NCI-H1092 treated with DMSO at 0.1 percent for 48 hours (cell line): ENCODE results near the gene CAMSAP2.

ENCODE experiments used
- DNase-seq: peaks from one replicate; lab custom pipeline; 2025; lab: John Stamatoyannopoulos, UW

CAMSAP2 gene

DNA sequence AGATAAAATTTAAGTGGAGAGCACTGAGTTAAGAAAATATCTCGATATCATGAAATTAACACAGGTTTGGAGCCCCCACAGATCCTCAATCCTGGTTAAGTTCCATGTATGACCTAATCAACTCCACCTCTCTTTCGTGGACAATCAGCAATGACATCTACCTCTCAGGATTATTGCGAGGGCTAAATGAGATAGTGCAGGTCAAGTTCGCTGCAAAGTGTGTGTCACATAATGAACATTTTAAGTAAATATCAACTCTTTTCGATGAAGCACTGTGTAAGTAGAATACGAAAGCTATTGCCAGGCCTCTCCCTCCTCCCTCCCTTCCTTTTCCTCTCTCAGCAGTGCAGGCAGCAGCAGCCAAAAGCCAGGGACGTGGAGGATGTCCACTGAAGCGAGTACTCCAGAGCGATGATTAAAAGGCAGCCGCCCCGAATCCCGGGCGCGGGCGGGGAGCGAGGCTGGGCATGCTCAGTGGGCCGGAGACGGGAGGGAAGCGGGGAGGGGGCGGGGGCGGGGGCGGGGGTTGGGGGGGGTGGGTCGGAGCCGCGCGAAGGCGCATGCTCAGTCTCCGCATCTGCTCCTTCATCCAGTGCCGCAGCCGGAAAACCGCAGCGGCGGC lies at the start of gene CAMSAP2:
TSS of gene CAMSAP2 (plus strand) at position 567 of the 622 bp plus-strand sequence. CDS start 935 bp downstream, outside the sequence.
- DNase-seq, result peak; percentile 96

DNA sequence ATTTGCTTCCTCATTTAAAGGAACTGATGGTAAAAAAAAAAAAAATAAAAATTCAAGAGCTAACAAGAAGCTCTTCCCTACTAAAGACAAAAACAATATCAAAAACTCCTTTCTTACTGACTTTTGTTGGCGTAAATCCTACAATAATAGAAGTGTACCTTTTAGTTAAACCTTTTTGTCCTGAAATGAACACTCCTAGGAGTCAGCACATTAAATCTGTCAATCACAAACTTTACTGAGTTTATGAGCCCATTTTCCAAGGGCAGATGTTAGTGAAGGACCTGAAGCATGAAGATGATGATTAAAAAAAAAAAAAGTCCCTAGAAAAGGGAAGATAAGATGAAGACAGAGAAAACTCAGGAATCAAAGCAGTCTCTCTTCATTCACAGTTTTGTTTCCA lies 46.4 kb upstream of the CAMSAP2 start:
- no peak for DNase-seq

DNA sequence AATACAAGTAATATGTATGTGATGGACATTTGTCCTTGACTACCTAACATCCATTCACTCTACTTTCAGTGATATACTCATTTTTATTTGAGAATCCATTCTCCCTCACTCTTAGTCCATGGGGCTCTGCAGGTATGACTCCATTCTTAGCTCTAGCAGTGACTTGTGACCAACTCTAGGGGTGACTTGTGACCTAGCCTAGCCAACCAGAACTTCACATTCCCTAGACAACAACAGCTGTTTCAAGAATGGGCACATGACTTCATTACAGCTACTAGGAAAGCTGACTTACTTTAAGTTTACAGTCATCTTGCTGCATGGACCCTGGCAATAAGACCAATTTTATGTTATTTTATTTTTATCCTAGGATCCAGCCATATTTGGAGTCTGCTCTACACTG lies 45.4 kb upstream of the CAMSAP2 start:
- DNase-seq, result no peak

DNA sequence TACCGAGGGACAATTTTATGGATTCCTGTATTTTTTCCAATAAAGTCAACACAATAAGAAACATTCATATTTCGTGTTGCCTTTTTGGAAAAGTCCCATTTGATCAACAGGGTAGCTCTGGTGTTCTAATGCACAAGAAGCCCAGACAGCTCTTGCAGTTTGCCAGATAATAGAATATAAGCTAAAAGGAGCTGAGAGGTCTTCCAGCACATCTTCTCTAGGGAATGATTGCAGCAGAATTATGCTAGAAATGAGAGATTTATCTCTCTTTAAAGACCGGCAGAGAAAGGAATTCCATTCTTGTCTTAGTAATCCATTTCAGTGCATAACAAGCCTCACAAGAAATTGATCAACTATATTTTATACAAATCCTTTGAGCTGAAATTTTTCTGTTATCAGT lies 44.0 kb upstream of the CAMSAP2 start:
- no peak for DNase-seq

DNA sequence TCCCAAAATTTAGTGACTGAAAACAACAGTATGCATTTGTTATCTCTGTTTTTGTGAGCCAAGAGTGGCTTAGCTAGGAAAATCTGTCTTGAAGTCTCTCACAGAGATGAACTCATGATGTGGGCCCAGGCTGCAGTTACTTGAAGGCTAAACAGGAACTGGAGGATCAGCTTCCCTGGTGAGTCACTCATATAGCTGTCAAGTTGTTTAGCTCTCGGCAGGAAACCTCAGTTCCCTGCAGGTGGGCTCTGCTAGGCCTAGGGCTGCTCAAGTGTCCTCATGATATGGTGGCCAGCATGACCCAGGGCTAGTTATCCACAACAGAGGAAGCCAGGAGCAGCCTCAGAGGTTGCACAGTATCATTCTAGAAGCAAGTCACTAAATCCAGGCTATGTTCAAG lies 38.8 kb upstream of the CAMSAP2 start:
- no peak for DNase-seq

GRCh38 chr1:200704986-200705500 lies 33.6 kb upstream of the CAMSAP2 start:
- DNase-seq, result no peak

GRCh38 chr1:200706111-200706814 lies 32.4 kb upstream of the CAMSAP2 start:
- DNase-seq, result no peak

DNA sequence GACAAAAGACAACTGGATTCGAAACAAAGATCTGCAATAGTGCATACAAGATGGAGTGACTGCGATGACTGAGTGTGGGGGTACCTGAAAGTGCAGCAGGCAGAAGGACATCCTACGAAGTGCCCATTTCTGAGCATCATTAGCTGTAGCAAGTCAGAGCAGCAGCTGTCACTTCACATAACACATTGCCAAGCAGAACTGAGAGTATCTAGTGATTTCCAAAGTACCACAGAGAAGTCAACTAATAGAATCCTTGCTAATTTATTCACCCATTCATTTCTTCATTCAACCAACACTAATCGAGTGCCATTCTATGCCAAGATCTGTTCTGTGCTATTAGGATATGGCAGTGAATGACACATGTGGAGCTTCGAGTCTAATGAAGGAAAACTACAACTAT lies 31.6 kb upstream of the CAMSAP2 start:
- no peak for DNase-seq

DNA sequence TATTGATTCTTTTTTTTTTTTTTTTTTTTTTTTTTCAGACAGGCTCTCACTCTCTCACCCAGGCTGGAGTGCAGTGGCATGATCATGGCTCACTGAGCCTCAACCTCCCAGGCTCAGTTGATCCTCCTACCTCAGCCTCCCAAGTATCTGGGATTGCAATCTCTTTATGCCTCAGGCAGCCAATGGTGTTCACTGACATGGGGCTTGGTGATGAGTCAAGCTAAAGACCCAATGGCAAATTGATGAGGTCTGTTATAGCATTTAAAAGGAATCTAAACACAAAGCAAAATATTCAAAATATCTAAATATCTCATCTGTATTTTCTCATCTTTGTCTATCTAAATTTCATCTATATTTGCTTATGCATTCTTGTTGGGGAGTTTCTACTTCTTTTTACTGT lies 30.5 kb upstream of the CAMSAP2 start:
- no peak for DNase-seq

- DNase-seq, result no peak
Measured at GRCh38 chr1:200708769-200709168, 29.9 kb upstream of the CAMSAP2 start.

- no peak for DNase-seq
Measured at GRCh38 chr1:200710166-200710565, 28.5 kb upstream of the CAMSAP2 start.

DNA sequence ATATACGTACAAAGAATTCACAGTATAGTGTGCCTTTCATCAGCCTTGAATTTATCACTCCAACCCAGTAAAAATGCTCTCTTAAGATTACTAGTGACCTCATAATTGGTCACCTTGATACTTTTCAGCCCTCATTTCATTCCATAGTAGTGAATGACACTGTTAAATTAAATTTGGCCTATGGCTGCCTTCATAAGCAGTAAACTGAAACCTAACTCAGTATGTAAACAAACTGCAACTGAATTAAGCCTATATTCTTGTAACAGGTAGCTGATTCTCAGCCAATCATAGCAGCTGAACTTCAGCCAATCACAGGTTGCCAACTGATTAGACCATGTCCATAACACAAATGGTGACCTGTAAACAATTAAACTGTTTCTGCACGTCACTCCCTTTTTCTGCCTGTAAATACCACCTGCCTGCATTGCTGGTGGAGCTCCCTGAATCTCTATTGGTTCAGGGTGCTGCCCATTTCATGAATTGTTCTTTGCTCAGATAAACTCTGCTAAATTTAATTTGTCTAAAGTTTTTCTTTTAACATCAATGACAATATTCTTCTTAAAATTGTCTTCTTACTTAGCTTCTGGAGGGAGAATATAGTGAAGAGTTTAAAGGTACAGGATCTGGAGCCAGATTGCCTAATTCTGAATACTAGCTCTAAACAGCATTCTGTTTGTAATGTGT lies 24.0 kb upstream of the CAMSAP2 start:
- DNase-seq, result no peak

GRCh38 chr1:200720199-200720598 lies 18.5 kb upstream of the CAMSAP2 start:
- DNase-seq, result no peak

GRCh38 chr1:200724064-200724463 lies 14.6 kb upstream of the CAMSAP2 start:
- no peak for DNase-seq

- DNase-seq, result no peak
Measured at GRCh38 chr1:200727257-200727656, 11.4 kb upstream of the CAMSAP2 start.

DNA sequence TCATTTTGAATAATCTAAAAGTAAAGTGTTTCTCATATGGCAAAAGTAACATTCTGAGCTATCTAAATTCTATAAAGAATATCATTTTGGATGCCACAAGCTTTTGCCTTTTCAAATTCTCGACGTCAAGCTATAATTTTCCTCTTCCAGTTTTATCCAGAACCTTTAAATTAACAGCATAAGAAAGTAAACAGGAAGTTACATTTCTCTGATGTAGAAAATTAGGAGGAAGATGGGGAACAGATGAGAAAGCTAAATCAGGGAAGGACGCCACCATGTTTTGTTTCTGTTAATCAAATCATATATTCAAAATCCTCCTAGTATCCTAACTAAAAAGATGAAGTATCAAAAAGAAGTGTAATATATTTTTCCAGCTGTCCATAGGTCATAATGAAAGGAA lies 8.8 kb upstream of the CAMSAP2 start:
- DNase-seq, result no peak

DNA sequence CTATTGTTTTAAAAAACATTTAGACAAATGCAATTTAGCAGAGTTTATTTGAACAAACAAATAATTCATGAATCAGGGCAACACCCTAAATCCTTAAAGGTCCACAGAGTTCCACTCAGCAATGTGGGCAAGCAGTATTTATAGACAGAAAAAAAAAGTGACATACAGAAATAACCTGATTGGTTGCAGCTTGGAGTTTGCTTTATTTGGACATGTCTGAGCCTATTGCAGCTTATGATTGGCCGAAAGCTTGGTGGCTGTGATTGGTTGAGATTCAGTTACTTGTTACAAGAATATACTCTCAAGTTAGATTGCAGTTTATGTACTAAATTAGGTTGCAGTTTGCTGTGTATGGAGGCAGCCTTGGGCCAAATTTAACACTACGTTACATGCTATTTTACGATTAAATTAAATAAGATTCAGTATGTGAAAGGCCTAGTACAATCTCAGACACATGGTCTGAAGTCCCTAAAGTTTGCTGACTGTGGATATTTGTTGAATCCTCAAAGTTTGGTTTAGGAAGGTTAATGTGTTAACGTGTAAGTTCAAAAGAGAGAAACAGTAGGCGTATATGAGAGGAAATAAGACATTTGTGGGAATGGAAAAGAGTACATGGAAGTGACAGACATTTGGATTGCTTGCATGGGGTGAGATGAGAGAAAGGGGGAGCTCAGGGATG lies 6.9 kb upstream of the CAMSAP2 start:
- no peak for DNase-seq

- peak; percentile 92 for DNase-seq
Measured at GRCh38 chr1:200732438-200732837, 6.3 kb upstream of the CAMSAP2 start.

DNA sequence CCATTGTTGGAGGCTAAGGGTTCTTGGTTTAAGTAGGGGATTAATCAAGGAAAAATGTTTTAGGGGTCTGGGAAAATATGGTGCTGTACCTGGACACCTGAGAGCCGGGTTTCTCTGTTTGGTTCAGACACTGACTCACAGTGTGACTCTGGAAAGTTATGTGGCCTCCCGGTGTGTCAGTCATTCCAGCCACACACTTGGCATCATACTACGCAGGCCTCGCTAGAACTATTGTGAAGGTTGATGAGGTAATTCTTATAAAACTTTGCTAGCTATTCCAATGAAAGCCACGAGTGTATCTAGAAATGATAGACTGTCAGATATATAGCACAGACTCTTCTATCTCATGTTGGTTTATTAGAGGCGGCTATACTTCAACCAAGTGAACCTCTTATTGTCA lies 4.8 kb upstream of the CAMSAP2 start:
- DNase-seq, result no peak

DNA sequence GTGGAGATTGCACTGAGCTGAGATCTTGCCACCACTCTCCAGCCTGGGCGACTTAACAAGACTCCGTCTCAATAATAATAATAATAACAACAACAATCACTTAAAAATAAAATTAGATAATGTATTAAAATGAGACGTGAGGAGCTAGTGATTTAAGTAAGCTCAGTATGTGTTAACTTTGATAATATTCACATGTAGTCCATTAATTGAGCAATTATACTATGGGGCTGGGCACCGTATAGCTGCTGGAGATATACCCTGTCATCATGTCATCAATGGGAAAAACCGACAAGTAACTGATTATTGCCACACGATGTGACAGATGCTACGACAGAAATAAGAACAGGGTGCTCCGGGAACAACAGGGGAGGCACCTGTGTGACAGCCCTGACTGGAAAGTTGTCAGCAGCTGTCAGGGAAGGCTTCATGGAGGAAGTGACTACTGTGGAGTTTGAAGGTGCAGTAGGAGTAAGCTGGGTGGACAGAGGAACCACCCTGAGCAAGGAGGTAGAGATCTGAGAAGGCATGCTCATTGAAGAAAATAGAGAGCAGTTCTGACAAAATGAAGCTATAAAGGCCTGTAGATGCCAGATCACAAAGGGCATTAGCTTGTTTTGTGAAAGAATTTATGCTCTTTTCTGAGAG lies 924 bp upstream of the CAMSAP2 start:
- no peak for DNase-seq

- peak; percentile 94 for DNase-seq
Measured at GRCh38 chr1:200738949-200739651, 407 bp downstream of the CAMSAP2 start.
